HG03575 (cell line): ENCODE results near the gene TRIM14.

Source experiments
- ATAC-seq: cut with Tn5 transposase; IDR thresholded peaks from one replicate; pipeline ENCODE4 v1.9.1; 2021; ENCODE audit not compliant: unreplicated experiment, insufficient number of reproducible peaks, low FRiP score; ENCODE audit errors: extremely low read depth

The TRIM14 gene, protein sequence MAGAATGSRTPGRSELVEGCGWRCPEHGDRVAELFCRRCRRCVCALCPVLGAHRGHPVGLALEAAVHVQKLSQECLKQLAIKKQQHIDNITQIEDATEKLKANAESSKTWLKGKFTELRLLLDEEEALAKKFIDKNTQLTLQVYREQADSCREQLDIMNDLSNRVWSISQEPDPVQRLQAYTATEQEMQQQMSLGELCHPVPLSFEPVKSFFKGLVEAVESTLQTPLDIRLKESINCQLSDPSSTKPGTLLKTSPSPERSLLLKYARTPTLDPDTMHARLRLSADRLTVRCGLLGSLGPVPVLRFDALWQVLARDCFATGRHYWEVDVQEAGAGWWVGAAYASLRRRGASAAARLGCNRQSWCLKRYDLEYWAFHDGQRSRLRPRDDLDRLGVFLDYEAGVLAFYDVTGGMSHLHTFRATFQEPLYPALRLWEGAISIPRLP

DNA sequence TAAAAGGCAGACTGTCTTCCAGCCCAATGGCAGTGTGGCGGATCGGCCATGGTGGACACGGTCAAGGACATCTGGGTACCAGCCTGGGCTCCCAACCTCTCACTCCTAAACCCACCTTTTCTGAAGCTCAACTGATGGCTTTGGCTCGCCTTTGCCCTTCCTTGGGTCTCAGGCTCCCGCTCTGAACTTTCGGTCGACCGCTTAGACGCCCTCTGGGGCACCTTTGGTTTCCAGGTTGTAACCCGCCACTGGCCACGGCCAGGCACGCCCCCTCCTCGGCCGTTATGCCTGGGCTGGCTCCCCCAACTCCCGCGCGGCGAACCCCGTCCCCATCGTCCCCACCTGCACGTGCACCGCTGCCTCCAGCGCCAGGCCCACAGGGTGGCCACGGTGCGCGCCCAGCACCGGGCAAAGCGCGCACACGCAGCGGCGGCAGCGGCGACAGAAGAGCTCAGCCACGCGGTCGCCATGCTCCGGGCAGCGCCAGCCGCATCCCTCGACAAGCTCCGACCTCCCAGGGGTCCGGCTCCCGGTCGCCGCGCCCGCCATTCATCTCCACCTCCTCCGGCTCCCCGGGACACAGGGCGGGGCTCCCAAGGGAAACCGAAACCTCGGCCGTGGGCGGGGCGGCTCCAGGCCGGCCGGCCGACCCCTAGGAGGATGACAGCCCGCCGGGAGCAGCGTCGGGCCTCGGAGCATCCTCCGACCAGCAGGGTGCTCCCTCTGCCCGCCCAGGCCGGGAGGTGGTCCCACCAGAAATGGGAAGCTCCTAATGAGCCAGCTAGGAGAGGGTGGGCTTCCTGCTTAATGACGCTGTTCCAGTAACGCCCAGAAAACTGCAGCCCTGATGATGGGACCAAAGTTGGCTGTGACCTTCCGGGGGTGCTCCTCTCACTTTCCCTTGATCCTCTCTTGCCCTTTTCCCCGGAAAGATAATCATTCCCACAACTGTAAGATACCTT is at the start of gene TRIM14:
Gene TRIM14 (minus strand): TSS at position 583 of the 962 bp plus-strand sequence. CDS start 34 bp downstream, at position 549.
- no peak for ATAC-seq

DNA sequence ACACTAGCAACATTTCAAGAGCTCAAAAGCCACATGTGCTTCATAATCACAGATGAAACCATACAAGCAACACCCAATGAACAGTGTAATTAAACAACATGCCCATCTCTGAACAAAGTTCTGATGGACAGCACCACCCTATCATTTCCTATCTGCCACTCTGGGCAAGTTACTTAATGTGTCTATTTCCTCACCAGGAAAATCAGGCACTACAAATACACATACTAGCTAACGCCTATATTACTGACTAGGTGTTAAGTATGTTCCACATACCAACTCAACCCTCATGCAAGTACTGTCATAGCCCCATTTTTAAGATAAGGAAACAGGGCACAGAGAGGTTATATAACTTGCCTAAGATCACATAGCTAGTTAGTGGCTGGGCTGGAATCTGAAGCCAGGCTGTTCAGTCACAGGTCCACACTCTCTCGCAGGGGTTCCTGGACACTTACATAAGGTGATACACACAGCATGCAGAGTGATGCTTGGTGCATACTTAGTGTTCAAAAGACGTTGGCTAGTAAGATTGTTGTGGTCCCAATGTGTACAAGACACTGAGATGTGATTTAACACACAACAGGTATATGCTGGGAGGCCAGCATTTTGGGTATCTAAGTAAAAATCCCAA is 49.2 kb upstream of the TRIM14 start:
- no peak for ATAC-seq

DNA sequence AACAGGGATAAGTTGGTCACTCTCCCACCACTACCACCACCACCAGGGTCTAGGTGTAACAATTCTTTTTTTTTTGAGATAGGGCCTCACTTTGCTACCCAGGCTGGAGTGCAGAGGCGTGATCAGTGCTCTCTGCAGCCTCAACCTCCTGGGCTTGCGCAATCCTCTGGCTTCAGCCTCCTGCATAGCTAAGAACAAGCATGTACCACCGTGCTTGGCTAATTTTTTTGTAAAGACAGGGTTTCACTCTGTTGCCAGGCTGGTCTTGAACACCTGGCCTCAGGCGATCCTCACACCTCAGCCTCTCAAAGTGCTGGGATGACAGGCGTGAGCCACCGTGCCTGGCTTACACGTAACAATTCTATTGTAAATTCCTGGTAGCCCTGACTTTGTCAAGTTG is 45.9 kb upstream of the TRIM14 start:
- no peak for ATAC-seq

DNA sequence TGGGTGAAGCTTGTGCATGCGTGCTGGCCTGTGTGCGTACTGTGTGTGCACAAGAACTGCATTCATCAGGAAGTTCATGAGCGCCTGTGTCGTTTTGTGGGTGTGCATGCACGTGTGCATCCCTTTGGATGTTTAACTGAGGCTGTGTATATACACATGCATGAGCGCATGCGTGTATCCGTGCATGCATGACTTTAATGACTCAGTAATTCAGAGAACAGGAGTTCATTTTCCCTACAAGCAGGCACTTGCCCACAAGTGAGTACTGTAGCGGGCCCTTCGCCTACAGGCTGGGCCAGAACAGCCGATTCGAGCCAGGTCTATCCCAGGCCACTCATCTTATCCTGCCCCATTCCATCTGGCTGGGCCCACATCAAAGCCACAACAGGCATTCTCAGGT is 43.6 kb upstream of the TRIM14 start:
- no peak for ATAC-seq

DNA sequence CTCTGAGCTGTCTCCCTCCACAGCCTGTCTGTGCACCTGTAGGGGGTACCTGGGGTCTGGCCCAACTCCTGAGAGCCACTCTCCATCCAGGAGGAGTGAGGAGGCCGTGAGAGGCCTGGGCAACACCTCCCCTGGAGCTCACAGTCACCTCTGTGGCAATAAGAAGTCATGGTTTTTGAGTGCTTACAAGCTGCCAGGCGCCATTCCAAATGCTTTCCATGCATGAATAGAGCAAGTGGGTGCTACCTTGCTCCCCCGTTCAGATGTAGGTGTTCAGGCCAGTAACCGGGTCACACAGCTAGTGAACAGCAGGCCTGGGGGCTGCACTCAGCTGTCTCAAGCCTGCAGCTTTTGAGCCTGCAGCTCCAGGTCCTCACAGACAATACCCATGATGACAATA is 42.8 kb upstream of the TRIM14 start:
- ATAC-seq = no peak

DNA sequence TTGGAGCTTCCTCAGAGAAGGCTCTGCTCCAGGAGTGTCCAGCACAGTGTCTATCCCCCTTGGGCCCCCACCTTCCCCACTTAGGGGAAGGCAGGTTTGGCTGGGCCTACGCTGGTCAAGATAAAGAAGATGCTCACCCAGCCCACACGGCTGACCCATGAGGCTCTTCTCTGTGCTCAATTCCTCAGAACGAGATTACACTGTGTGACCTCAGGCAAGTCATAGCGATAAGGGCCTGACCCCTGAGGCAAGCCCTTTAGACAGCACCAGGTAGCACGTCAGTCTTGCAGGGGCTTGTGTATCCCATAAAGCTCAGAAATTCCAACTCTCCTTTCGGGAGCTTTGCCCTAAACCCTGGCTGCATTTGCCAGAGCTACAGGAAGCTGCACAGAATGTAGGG is 40.8 kb upstream of the TRIM14 start:
- no peak for ATAC-seq

DNA sequence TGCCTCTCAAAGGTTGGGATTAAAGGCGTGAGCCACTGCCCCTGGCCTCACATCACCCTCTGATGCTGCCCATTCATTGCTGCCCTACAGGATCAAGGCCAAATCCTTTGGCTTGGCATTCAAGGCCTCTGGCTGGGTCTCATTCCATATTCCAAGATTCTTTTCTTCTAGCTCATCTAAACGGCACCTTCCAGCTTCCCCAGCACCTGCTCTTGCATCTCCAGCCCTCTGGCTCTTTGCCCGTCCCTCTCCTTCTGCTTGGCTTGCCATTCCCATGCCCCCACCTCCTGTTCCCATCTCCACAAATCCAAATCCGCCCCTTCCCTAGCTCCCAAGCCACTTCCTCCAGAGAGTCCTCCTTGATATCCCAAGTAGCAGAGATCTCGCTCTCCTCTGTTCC is 40.3 kb upstream of the TRIM14 start:
- no peak for ATAC-seq

DNA sequence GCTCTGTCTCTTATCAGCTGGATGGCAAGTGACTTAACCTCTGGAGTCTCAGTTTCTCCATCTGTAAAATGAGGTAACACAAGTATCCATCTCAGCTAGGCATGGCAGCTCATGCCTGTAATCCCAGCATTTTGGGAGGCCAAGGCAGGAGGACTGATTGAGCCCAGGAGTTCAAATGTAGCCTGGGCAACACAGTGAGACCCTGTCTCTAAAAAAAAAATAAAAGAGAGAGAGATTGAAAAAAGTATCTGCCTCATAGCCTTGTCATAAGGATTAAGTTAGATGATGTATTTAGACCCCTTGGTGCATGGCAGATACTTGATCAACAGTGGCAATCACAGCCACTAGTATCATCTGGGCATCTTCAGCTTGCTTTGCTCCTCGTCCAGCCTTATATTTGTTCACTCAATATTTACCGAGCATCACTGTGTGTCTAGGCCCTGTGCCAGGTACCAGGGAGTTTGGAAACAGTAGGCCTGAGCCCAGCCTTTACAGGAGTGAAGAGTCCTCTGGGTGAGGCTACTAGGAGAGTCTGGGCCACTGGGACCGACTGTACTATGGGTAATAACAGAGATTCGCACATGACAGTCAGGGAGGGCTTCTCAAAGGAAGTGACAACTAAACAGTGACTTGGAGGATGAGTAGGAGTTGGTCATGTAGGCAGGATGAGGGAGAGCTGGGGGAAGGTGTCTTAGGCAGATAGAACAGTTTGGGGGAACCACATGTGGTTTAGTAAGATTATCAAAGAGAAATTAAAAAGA is 39.2 kb upstream of the TRIM14 start:
- ATAC-seq = no peak

DNA sequence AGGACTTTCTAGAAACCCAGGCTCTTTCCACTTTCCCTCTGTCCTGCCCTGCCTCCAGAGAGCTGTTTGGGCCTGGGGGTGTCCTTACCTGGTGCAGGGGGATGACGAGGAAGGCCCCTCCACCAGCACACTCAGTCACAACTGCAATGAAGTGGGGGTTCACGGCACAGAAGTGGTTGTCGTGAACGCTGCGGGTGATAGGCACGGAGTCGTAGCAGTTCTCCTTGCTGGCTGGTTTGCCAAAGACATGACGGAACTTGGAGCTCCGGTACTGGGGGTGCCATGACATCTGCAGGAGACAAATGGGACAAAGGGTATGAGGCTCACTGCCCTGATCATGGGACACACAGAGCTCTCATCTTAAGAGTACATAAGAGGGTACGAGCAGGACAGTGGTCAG is 38.4 kb upstream of the TRIM14 start:
- ATAC-seq = no peak

DNA sequence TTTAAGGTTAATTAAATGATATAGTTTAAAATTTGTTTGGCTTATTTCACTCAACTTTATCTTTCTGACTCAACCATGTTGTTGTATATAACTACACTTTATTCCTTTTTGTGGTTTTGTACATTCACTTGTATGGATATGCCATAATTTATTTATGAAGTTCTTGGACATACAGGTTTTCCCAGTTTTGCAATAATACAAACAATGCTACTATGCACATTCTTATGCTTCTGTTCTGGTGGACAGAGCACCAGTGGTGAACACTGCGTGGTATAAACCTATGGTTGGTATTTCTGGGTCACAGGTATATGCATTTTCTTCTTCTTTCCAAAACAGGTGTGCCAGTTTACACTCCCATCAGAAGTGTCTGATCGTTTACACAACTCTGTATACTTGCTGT is 35.7 kb upstream of the TRIM14 start:
- ATAC-seq = no peak

DNA sequence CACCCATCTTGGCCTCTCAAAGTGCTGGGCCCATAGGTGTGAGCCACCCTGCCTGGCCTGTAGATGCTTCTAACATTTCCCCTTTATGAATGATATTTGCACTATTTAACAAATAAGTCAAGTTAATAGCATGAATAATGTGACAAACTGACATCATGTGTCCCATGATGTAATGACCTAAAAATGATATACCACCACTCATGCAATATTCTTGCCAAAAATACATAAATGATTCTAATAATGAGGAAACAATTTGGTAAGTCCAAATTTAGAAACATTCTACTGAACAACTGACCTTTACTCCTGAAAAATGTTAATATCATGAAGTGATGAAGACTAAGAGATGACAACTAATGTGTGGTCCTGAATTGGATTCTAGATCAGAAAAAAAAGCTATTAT is 33.5 kb upstream of the TRIM14 start:
- no peak for ATAC-seq

DNA sequence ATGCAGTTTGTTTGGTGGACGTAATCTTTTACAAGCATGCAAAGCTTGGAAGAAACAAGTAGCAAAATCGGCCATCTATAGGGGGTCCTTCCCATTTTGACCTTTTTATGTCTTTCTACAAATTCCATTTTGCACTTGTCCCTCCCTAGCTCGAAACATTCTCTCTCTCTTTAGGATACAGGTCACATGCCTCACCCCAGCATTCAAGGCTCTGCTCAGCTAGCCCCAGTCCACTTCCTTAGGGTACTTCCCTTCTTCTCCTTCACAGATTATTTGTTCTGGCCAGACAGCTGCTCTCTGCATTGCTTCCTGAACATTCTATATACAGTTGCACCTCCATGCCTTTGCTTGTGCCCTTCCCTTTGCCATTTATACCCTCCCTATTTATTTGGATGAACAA is 31.7 kb upstream of the TRIM14 start:
- no peak for ATAC-seq

DNA sequence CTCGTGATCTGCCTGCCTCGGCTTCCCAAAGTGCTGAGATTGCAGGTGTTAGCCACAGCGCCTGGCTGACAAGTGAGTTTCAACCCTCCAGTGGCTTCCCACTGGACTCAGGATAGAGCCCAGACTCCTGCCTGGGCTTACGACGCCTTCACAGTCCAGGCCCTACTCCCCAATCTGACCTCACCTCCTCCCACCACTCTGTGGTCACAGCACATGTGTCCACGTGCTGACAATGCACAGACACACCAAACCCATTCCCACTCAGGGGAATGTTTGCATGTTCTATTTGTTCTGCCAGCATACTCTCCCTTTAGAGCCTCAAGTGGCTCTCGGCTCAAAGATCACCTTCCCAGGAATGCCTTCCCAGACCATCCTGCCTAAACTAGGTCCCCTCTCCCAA is 31.1 kb upstream of the TRIM14 start:
- ATAC-seq = no peak

DNA sequence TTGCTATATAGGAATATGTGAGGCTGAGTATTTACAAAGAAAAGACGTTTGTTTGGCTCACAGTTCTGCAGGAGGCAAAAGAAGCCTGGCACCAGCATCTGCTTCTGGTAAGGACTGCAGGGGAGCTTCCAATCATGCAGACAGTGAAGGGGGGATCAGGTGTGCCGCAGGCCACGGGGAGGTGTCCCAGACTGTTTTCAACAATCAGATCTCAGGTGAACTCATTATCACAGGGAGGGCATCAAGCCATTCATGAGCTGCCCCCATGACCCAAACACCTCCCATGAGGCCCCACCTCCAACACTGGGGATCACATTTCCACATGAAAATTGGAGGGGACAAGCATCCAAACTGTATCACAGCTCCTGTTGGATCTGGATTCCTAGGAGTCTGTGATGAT is 30.4 kb upstream of the TRIM14 start:
- no peak for ATAC-seq

DNA sequence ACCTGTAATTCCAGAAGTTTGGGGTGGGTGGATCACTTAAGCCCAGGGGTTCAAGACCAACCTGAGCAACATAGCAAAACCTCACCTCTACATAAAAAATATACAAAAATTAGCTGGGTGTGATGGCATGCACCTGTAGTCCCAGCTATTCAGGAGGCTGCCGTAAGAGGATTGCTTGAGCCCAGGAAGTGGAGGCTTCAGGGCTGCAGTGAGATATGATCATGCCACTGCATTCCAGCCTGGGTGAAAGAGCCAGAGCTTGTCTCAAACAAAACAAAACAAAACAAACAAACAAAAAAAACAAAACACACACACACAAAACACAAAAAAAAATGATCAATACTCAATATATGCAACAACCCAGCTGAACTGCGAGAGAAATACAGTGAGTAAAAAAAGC is 29.5 kb upstream of the TRIM14 start:
- no peak for ATAC-seq

DNA sequence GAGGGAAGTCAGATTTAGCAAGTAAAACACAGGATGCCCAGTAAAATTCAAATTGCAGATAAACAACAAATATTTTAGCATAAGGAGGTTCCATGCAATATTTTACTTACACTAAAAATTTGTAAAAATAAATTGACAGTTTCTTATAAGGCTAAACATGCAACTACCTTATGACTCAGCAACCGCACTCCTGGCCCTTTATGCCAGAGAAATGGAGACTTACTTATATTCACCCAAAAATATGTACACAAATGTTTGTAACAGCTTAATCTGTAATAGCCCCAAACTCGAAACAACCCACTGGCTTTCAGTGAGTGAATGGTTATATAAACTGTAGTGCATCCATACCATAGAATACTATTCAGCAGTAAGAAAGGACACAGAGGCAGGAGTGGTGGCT is 28.6 kb upstream of the TRIM14 start:
- no peak for ATAC-seq

DNA sequence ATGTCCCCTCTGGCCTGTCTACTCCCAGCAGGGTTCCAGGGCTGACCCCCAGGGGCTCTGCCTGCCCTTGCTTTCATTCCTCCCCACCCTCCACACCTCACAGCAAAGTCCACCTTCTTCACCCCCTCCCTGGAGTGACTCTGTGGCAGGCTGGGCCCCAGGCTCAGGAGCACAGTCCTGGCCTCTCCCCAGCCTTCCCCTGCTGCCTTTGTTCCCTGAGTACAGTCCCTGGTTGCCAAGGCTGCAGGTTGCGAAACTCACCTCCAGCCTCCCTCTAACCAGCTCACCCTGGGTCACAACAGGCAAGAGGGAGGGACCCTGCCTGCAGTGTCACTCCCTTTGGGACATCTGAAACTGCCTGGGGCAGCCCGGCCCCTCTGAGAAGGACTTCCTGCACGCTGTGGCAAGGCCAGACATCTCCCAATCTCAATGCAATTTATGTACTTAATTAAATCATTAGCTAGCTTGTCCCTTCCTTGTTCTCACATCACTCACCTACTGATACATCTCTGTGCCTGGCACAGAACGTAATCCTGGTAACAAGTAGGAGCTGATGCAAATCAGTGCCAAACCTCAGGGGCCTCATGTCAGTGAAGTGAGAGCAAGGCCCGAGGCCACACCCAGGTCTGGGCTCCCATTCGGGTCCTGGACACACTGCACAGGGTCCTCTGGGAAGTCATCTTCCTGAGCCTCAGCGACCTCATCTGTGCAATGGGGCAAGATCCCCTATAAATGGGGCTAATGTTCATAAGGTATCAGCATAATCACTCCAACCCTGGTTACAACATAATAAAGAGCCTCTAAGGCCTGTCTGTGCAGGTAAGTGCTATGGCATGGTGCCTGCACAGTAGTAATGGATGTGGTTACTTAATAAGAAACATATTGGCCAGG is 27.3 kb upstream of the TRIM14 start:
- no peak for ATAC-seq

DNA sequence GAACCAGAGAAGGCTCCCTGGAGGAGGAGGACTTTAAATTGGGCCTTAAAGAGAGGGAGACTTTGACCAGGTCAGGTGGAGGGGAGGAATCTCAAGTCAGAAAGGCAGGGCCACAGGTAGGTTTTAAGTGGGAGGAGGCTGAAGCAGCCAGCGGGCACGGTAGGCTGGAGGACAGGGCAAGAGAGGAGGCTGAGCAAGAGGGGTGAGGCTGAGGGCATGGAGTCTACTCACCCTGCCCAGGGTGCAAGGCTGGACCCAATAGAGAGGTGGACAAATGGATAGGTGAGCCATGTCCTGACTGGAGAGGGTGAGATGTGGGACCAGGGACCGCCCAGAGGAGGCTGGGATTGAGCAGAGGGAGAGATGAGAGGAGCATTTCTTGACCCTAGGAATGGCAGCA is 25.6 kb upstream of the TRIM14 start:
- ATAC-seq = no peak
